ENCODE data around the gene BATF.

BATF gene

DNA sequence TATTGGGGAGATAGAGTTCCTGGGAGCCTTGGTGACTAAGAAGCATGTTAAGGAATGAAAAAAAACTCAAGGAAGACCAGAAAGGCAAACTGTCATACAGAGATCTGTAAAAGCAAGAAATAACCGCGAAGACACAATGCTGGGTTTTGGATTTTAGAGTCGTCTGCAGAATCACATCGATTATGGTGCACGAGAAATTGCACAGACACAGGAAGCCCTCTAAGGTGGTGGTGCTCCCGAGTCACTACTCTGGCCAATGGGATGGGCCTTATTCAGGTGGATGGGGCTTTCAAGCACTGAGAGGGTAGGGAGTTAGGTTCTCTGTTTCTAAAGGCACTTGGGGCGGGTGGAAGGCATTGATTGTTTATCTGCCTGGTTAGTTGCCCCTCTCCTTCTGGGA lies 45.9 kb downstream of the BATF start:
- H3K9ac ChIP-seq (ENCODE audit: low read depth, low read length, poor library complexity, severe bottlenecking): no peak overlapping the region
- no peaks in the 10 kb centered on the region for H3K36me3 ChIP-seq (ENCODE audit: insufficient read depth, low read length)
- no peaks in the 10 kb centered on the region for H4K20me1 ChIP-seq (ENCODE audit: insufficient read depth, low read length, poor library complexity, severe bottlenecking)
- H3K4me1 ChIP-seq (ENCODE audit: insufficient read depth, low read length, poor library complexity, severe bottlenecking): peaks cover 21% of the 10 kb centered on the region
- TF ChIP-seq EZH2phosphoT487 (IDR thresholded peaks at IDR 0.05; ENCODE audit: borderline replicate concordance) (no peak), CTCF (conservative IDR thresholded peaks at IDR 0.05; ENCODE audit: low read length) (no peak)
- H3K27me3 ChIP-seq (ENCODE audit: insufficient read depth, low read length, poor library complexity, severe bottlenecking): no peaks in the 10 kb centered on the region
- H3K9me2 ChIP-seq (replicated peaks; ENCODE audit: low read depth, low read length): no peaks in the 10 kb centered on the region
- no peaks in the 10 kb centered on the region for H3K9me3 ChIP-seq (ENCODE audit: insufficient read depth, low read depth, low read length)
- no peak overlapping the region for H2AFZ ChIP-seq (ENCODE audit: low read length)
- no peaks in the 10 kb centered on the region for H3K79me2 ChIP-seq (ENCODE audit: insufficient read depth, low read length)
- no peaks in the 10 kb centered on the region for H3F3A ChIP-seq (ENCODE audit: low read depth)
- H3K4me2 ChIP-seq (ENCODE audit: low read depth, low read length, poor library complexity, severe bottlenecking): no peak overlapping the region
- no peak overlapping the region for H3K4me3 ChIP-seq (ENCODE audit: low read length, poor library complexity, severe bottlenecking)

- Histone ChIP-seq H3K4me2 (ENCODE audit: low read depth, low read length, poor library complexity, severe bottlenecking) (no peak overlapping the region), H3K27me3 (ENCODE audit: insufficient read depth, low read length, poor library complexity, severe bottlenecking) (no peaks in the 10 kb centered on the region)
Observed at GRCh38 chr14:75568791-75569190, 46.5 kb downstream of the BATF start.

DNA sequence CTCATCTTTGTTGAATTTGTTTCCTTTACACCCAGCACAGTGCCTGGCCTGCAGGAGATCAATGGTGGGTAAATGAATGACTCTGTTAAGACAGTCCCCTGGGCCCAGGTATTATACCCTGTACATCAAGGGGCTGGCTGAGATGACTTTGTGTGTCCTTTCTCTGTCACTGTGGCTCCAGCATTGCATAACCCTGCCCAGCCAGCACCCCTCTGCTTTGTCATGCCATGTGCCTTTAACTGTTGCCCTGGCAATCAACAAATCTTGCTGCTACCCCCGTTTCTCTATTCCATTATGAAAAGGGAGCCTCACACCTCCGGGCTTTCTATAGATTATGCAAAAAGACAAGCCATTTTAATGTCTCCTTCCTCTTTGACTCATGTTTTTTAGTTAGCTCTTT lies 48.5 kb downstream of the BATF start:
- no peak overlapping the region for H3K4me3 ChIP-seq (ENCODE audit: low read length, poor library complexity, severe bottlenecking)
- no peak overlapping the region for H3K4me2 ChIP-seq (ENCODE audit: low read depth, low read length, poor library complexity, severe bottlenecking)
- H2AFZ ChIP-seq (ENCODE audit: low read length): no peak overlapping the region
- H3K27me3 ChIP-seq (ENCODE audit: insufficient read depth, low read length, poor library complexity, severe bottlenecking): no peaks in the 10 kb centered on the region
- no peaks in the 10 kb centered on the region for H3K9me2 ChIP-seq (replicated peaks; ENCODE audit: low read depth, low read length)
- no peaks in the 10 kb centered on the region for H4K20me1 ChIP-seq (ENCODE audit: insufficient read depth, low read length, poor library complexity, severe bottlenecking)
- H3K79me2 ChIP-seq (ENCODE audit: insufficient read depth, low read length): no peaks in the 10 kb centered on the region
- peaks cover 10% of the 10 kb centered on the region for H3K4me1 ChIP-seq (ENCODE audit: insufficient read depth, low read length, poor library complexity, severe bottlenecking)
- no peaks in the 10 kb centered on the region for H3K36me3 ChIP-seq (ENCODE audit: insufficient read depth, low read length)
- TF ChIP-seq EZH2phosphoT487 (IDR thresholded peaks at IDR 0.05; ENCODE audit: borderline replicate concordance) (no peak), CTCF (conservative IDR thresholded peaks at IDR 0.05; ENCODE audit: low read length) (no peak)
- H3K9ac ChIP-seq (ENCODE audit: low read depth, low read length, poor library complexity, severe bottlenecking): no peak overlapping the region
- no peaks in the 10 kb centered on the region for H3K9me3 ChIP-seq (ENCODE audit: insufficient read depth, low read depth, low read length)
- no peaks in the 10 kb centered on the region for H3F3A ChIP-seq (ENCODE audit: low read depth)

More at GRCh38 chr14:75568791-75569190, 46.5 kb downstream of the BATF start:
- Histone ChIP-seq H3K9me3 (ENCODE audit: insufficient read depth, low read depth, low read length) (no peaks in the 10 kb centered on the region), H3K9me2 (replicated peaks; ENCODE audit: low read depth, low read length) (no peaks in the 10 kb centered on the region), H3K4me3 (ENCODE audit: low read length, poor library complexity, severe bottlenecking) (no peak overlapping the region), H3K9ac (ENCODE audit: low read depth, low read length, poor library complexity, severe bottlenecking) (no peak overlapping the region), H3K36me3 (ENCODE audit: insufficient read depth, low read length) (no peaks in the 10 kb centered on the region), H3K4me1 (ENCODE audit: insufficient read depth, low read length, poor library complexity, severe bottlenecking) (peaks cover 21% of the 10 kb centered on the region), H4K20me1 (ENCODE audit: insufficient read depth, low read length, poor library complexity, severe bottlenecking) (no peaks in the 10 kb centered on the region), H3K79me2 (ENCODE audit: insufficient read depth, low read length) (no peaks in the 10 kb centered on the region), H2AFZ (ENCODE audit: low read length) (no peak overlapping the region), H3F3A (ENCODE audit: low read depth) (no peaks in the 10 kb centered on the region)
- TF ChIP-seq CTCF (conservative IDR thresholded peaks at IDR 0.05; ENCODE audit: low read length): no peak
- TF ChIP-seq EZH2phosphoT487 (IDR thresholded peaks at IDR 0.05; ENCODE audit: borderline replicate concordance): no peak
